ENCODE data around the gene EEIG1.

Gene EEIG1

GRCh38 chr9:127959841-127960409, 20.9 kb downstream of the EEIG1 start:
- no peak for DNase-seq (ENCODE audit: low spot score)

- DNase-seq (ENCODE audit: low spot score): no peak
Observed at GRCh38 chr9:127959398-127959797, 21.4 kb downstream of the EEIG1 start.

GRCh38 chr9:127958728-127959127, 22.1 kb downstream of the EEIG1 start:
- no peak for DNase-seq (ENCODE audit: low spot score)

DNA sequence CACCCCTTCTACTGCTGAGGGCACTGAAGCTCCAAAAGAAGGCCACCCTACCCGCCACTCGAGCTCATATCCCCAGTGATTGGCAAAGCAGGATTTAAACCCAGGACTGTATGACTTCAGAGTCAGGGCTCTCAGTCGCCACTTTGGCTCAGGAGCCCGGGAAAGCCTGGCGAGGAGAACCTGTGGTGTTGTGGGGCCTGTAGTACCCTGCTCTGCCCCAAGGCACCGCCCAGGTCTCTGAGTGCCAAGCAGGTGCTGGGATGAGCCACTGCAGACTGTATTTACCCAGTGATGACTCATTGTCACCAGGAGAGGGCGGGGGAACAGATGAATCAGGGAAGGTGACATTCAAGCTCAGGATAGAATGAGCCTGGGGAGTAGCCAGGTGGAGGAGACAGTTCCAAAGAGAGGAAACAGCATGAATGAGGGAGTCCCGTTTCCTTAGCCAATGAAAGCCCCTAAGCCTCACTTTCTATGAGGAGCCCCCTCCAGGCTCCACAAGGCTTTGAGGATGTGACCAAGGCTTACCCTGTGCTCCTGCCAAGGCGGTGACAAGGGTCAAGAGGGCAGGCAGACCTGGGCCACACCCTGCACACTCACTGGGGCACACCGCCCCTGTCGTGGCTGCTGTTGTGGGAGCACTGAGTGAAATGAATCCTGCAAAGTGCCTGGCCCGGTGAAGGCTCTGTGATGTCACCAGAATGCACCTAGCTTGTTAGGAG, 25.3 kb downstream of the EEIG1 start:
- DNase-seq (ENCODE audit: low spot score): no peak

GRCh38 chr9:127954831-127955293, 25.9 kb downstream of the EEIG1 start:
- no peak for DNase-seq (ENCODE audit: low spot score)

DNA sequence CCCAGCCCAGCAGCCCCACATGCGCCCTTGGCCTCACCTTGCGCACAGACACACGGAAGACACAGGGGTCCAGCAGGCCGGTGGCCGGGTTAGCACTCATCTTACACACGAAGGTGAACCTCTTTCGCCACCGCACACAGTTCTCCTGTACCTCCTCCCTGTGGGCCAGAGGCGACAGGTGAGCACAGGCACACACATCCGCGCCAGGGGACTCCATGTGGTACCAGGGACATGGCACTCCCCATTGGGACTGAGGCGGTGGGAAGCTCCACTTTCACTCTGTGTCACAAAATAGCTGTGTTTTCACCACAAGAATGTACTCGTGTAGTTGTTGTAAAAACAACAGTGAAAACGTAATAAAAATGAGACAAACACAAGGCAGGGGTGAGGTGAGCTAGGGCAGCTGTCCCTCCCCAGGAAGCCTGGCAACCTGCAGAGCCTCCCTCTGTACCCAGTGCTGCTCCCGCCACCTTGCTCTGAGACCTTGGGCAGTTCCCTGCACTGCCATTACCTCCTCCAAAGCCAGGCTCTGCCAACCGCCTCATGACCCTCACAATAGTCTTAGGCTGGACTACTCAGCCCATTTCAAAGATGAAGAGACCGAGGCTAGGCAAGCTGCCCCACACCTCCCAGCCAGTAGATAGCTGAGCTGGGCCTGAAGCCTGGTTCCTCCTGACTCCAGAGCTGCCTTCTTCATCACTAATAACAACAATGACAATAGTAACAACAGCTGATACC, 26.9 kb downstream of the EEIG1 start:
- no peak for DNase-seq (ENCODE audit: low spot score)

DNA sequence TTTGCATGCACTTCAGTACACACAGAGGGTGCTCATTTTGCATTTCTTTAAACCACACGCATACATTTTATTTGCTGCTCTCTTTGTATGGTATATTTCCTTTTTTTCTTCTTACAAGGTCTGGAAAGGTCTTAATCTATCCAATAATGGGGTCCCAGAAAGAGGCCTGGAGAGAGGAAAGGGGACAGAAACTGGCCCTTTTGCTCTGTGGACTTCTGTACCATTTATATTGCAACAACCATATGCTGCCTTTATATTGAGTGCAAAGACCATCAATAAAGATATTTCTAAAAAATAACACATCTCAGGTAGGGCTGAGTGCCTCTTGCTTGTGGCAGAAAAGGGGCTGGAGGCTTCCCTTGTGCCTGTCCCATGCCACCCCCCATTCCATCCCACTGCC, 27.6 kb downstream of the EEIG1 start:
- no peak for DNase-seq (ENCODE audit: low spot score)

- no peak for DNase-seq (ENCODE audit: low spot score)
Observed at GRCh38 chr9:127950513-127951289, 30.1 kb downstream of the EEIG1 start.

- no peak for DNase-seq (ENCODE audit: low spot score)
Observed at GRCh38 chr9:127949827-127950512, 30.8 kb downstream of the EEIG1 start.

DNA sequence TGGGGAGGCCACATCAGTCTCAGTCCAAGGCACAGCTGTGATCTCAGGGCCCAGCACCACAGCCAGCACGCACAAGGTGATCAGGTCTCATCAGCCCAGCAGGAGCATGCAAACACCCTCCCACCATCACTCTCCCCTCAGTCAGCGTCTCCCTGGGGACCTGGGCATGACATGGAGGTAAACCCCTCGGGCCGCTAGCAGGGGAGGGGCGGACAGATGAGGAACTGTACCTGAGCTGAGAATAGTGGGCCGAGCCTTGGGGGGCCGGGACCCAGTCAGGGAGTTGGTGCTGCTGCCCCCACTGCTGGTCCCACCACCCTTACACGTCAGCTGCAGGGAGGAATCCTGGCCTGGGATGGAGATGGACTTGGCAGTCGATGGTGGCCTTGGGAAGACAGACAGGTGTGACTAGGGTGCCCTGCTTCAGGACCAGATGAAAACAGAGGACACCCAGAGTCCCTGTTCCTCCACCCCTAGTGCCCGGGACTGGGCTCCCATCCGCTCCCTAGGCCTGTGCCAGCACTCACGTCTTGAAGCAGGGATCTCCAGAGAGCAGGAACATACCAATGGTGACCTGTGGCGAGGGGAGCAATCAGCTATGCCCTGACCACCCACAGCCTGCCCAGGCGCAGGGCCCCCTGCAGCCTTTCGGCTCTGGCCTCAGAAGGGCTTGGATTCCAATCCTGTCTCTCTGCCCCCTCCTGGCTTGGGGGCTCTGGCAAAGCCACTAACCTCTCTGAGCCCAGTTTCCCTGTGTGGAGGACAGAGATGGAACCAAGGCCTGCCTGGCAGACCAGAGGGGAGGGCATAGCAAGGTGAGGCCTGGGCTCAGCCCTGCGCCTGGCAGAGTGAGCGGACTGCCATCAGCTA, 32.7 kb downstream of the EEIG1 start:
- DNase-seq (ENCODE audit: low spot score): no peak

- DNase-seq (ENCODE audit: low spot score): no peak
Observed at GRCh38 chr9:127946728-127947127, 34.1 kb downstream of the EEIG1 start.

DNA sequence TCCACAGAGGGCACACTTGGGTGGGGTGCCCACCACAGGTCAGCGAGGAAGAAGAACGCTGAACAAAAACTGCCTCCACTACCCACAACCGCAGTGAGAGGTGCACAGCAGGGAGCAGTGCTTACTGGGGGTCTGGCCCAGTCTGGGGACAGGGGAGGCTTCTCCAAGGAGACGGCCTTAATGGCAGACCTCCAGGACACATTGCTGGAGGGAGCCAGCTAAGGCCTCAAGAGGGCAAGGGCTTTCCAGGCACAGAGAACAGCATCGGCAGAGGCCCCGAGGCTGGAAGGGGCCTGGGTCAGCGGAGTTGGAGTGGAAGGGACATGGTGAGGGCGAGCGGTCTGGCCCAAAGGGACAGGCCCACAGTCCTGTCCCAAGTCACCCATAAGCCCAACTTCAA, 34.8 kb downstream of the EEIG1 start:
- no peak for DNase-seq (ENCODE audit: low spot score)

DNA sequence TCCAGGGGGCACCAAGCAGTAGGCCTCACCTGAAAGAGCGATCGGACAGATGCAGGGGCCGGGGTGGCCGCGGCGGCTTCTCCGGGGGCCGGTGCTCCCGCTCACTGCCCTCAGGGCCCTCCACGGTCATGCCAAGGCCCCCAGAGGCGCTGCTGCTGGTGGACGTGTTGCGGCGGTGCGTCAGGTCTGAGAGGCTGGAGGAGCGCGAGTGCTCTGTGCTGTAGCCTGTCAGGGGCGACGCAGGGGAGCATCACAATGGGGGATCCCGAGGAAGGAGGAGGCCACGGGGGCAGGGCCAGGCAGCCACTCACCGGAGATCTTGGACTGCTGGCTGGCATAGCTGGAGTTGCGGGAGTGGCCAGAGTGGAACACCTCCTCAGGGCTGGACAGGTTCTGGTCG, 35.5 kb downstream of the EEIG1 start:
- no peak for DNase-seq (ENCODE audit: low spot score)

DNA sequence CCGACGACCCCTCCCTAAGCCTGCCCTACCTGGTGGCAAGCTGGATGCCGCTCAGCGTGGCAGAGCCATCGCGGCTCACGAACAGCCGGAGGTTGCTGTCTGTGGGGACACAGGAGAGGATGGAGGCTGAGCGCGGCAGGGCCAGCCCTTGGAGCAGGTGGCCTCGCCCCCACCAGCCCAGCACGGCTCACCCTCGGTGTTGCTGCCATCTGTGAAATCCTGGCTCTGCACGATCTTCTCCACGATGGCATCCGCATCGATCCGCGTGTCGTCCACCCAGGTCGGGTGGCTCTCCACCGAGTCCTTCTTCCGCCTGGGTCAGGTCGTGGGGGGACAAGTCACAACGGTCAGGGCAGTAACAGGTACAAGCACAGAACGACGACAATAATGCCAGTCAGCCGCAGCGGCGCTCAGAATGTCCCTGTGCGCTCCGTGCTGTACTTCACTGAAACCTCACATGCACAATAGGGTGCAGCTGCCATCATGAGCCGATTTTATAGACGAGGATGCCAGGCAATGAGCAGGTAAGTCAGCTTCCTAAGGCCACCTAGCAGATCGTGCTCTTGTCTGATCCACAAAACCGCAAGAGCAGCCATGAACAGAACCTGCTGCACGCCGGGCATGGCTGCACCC, 36.1 kb downstream of the EEIG1 start:
- no peak for DNase-seq (ENCODE audit: low spot score)

DNA sequence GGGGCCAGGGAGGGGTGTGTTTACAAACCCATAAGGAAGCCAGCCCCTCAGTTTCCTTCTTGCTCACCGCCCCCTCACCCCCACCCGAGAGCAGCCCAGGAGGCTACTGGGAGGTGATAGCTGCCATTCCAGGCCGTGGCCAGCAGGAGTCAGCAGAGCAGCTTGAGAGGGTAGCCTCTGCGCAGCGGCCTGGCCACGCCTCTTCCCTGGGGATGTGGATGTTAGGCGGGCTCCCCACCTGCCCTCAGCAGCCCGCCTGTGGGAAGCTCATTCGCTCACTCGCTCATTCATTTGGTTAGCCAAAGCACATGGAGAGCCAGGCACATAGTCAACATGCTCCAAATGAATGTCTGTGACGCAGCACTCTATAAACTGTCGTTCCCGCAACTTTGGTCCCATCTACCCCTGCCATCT, 37.1 kb downstream of the EEIG1 start:
- peak; percentile 91 for DNase-seq (ENCODE audit: low spot score)

GRCh38 chr9:127943011-127943662, 37.7 kb downstream of the EEIG1 start:
- DNase-seq (ENCODE audit: low spot score): no peak

DNA sequence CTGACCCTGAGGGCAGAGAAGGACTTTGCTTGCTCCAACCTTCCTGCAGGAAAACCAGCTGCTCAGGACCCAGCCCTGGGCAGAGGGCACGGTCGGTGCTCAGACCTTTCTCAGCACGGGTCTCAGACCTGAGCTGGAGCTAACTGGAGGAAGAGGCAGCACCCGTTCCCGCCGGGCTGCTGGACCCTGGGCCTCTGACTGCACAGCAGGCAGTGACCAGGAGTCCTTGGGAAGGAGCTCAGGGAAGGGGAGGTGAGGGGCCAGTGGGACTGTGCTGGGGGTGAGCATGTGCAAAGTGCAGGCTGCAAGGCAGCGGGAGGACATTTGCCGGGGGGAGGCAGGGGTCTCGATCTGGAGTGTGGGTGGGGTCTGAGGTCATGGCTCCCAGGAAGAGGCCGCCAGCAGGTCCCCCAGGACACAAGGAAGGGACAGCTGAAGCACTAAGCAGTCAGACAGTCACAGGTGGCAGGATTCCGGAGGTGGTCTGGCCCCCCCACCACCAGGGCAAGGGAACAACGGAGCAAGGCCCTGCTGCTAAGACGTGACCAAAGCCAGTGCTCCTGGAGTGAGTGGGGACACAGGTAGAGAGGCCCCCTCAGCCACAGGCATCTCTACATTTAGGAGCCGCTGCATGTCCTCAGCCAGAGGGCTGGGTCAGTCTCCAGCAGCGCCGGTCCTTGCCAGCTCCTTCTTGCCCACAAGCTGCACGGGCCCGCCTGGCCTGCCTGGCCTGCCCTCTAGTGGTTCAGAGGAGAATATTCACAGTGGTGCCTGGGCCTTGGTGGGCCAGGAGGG, 38.4 kb downstream of the EEIG1 start:
- DNase-seq (ENCODE audit: low spot score): peak; percentile 78

DNA sequence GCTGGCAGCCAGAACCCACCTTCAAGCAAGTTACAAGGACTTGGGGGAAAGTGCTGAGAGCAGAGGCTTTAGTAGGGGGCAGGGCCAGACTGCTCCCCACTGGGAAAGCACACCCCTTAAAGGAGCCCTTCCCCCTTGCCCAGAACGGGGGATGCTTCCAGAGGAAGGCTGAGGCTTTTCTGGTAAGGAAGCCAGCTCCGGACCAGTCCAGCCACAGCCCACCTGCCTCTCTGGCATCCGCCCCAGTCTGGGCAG, 38.9 kb downstream of the EEIG1 start:
- DNase-seq (ENCODE audit: low spot score): no peak
